Activated CD8-positive, alpha-beta T cell treated with anti-CD3 and anti-CD28 coated beads, Interleukin-2, amount 10 ng/mL, durations not matched to agents 7 days and 5 days (primary cell): ENCODE data around the gene HDAC4. TPM values are rescaled to one million over a fixed set of nuclear protein-coding genes. Genes with fewer than 3 reads are reported as not detected.

ENCODE experiments used
- ATAC-seq: fragments of 150-1000 bp; cut with Tn5 transposase; one replicate; pipeline ENCODE4 v1.10.0; 2021; ENCODE audit warnings: moderate library complexity
- CTCF ChIA-PET: fragments of 350-600 bp; sonication (Branson Sonifier 250); formaldehyde crosslinking; loops from one replicate; lab custom pipeline; 2021; ENCODE audit warnings: antibody characterized with exemption; lab: Charles Lee
- POLR2A ChIA-PET: fragments of 350-600 bp; sonication (Branson Sonifier 250); formaldehyde crosslinking; loops from one replicate; lab custom pipeline; 2021; ENCODE audit warnings: antibody characterized with exemption; lab: Charles Lee
- DNase-seq: peaks from one replicate; pipeline ENCODE4 v3.0.0-alpha.2; 2020
- H3K27ac Mint-ChIP-seq: one replicate; pipeline ENCODE4 v1.8.0; 2021; ENCODE audit warnings: mild to moderate bottlenecking, mixed read lengths
- H3K27me3 Mint-ChIP-seq: one replicate; pipeline ENCODE4 v1.8.0; 2021; ENCODE audit warnings: low read depth, mixed read lengths
- H3K36me3 Mint-ChIP-seq: one replicate; pipeline ENCODE4 v1.8.0; 2021; ENCODE audit warnings: low read depth, mixed read lengths
- H3K4me1 Mint-ChIP-seq: one replicate; pipeline ENCODE4 v1.8.0; 2021; ENCODE audit warnings: low read depth, mixed read lengths
- H3K4me3 Mint-ChIP-seq: one replicate; pipeline ENCODE4 v1.8.0; 2021; ENCODE audit warnings: mild to moderate bottlenecking, mixed read lengths
- H3K9me3 Mint-ChIP-seq: one replicate; pipeline ENCODE4 v1.8.0; 2022; ENCODE audit warnings: mixed read lengths; ENCODE audit not compliant: insufficient read depth
- total RNA-seq, 2 experiments: library from RNA; stranded (reverse); gene quantifications; one replicate each; pipeline ENCODE4 v1.2.3, GENCODE V29; 2021

The HDAC4 gene
- total RNA-seq, 2 experiments from 2014 or later = 50.7 to 58.8 TPM

- ChIA-PET CTCF (interaction anchor here (0.5 kb wide), 1 partner anchor 749 kb away, joined by 3 read pairs; no protein-coding TSS in a partner anchor), POLR2A (no interaction called here)
- Mint-ChIP-seq H3K27me3 (no peaks in the 10 kb centered on the region), H3K4me3 (no peak overlapping the region), H3K27ac (no peak overlapping the region), H3K36me3 (peaks cover 8% of the 10 kb centered on the region), H3K4me1 (no peaks in the 10 kb centered on the region), H3K9me3 (no peaks in the 10 kb centered on the region)
- no peak for DNase-seq
- no peak for ATAC-seq
Measured at GRCh38 chr2:239059854-239060253, 341.0 kb downstream of the HDAC4 start.

GRCh38 chr2:239058766-239059165 is 342.1 kb downstream of the HDAC4 start:
- peaks cover 11% of the 10 kb centered on the region for H3K36me3 Mint-ChIP-seq
- H3K27ac Mint-ChIP-seq = no peak overlapping the region
- ATAC-seq = no peak
- H3K9me3 Mint-ChIP-seq = no peaks in the 10 kb centered on the region
- no peak for DNase-seq
- H3K27me3 Mint-ChIP-seq = no peaks in the 10 kb centered on the region
- no peaks in the 10 kb centered on the region for H3K4me1 Mint-ChIP-seq
- ChIA-PET POLR2A (no interaction called here), CTCF (no interaction called here)
- H3K4me3 Mint-ChIP-seq = no peak overlapping the region

GRCh38 chr2:239057533-239057932 is 343.3 kb downstream of the HDAC4 start:
- H3K27me3 Mint-ChIP-seq = no peaks in the 10 kb centered on the region
- ATAC-seq (no peak), DNase-seq (no peak)
- H3K4me3 Mint-ChIP-seq = no peak overlapping the region
- H3K4me1 Mint-ChIP-seq = no peaks in the 10 kb centered on the region
- ChIA-PET CTCF (no interaction called here), POLR2A (no interaction called here)
- H3K9me3 Mint-ChIP-seq = no peaks in the 10 kb centered on the region
- H3K27ac Mint-ChIP-seq = no peak overlapping the region
- peaks cover 21% of the 10 kb centered on the region for H3K36me3 Mint-ChIP-seq

- ChIA-PET POLR2A (no interaction called here), CTCF (no interaction called here)
- H3K27ac Mint-ChIP-seq = no peak overlapping the region
- H3K9me3 Mint-ChIP-seq = no peaks in the 10 kb centered on the region
- no peak overlapping the region for H3K4me3 Mint-ChIP-seq
- DNase-seq (no peak), ATAC-seq (no peak)
- no peaks in the 10 kb centered on the region for H3K4me1 Mint-ChIP-seq
- H3K27me3 Mint-ChIP-seq = no peaks in the 10 kb centered on the region
- H3K36me3 Mint-ChIP-seq = peaks cover 21% of the 10 kb centered on the region
Measured at GRCh38 chr2:239056611-239057010, 344.2 kb downstream of the HDAC4 start.

GRCh38 chr2:239055756-239056493 is 344.9 kb downstream of the HDAC4 start:
- H3K4me1 Mint-ChIP-seq = no peaks in the 10 kb centered on the region
- ATAC-seq = no peak
- H3K36me3 Mint-ChIP-seq = peaks cover 16% of the 10 kb centered on the region
- H3K27me3 Mint-ChIP-seq = no peaks in the 10 kb centered on the region
- H3K4me3 Mint-ChIP-seq = no peak overlapping the region
- no peak for DNase-seq
- no peaks in the 10 kb centered on the region for H3K9me3 Mint-ChIP-seq
- ChIA-PET POLR2A (no interaction called here), CTCF (no interaction called here)
- no peak overlapping the region for H3K27ac Mint-ChIP-seq

- Mint-ChIP-seq H3K4me1 (no peaks in the 10 kb centered on the region), H3K36me3 (peaks cover 16% of the 10 kb centered on the region), H3K4me3 (no peak overlapping the region), H3K27ac (peak overlapping the region; percentile 50), H3K9me3 (no peaks in the 10 kb centered on the region), H3K27me3 (no peaks in the 10 kb centered on the region)
- no peak for DNase-seq
- ChIA-PET POLR2A (no interaction called here), CTCF (no interaction called here)
- no peak for ATAC-seq
Measured at GRCh38 chr2:239054921-239055320, 345.9 kb downstream of the HDAC4 start.

GRCh38 chr2:239053801-239054503 is 346.9 kb downstream of the HDAC4 start:
- Mint-ChIP-seq H3K27me3 (no peaks in the 10 kb centered on the region), H3K4me3 (no peak overlapping the region), H3K27ac (no peak overlapping the region), H3K4me1 (no peaks in the 10 kb centered on the region), H3K36me3 (peaks cover 16% of the 10 kb centered on the region), H3K9me3 (no peaks in the 10 kb centered on the region)
- POLR2A ChIA-PET = no interaction called here
- DNase-seq (no peak), ATAC-seq (no peak)
- CTCF ChIA-PET = no interaction called here

GRCh38 chr2:239052798-239053665 is 347.8 kb downstream of the HDAC4 start:
- ChIA-PET POLR2A (no interaction called here), CTCF (no interaction called here)
- ATAC-seq (no peak), DNase-seq (no peak)
- no peak overlapping the region for H3K4me3 Mint-ChIP-seq
- peaks cover 16% of the 10 kb centered on the region for H3K36me3 Mint-ChIP-seq
- H3K27me3 Mint-ChIP-seq = no peaks in the 10 kb centered on the region
- no peaks in the 10 kb centered on the region for H3K9me3 Mint-ChIP-seq
- H3K27ac Mint-ChIP-seq = peak overlapping the region; percentile 39
- no peaks in the 10 kb centered on the region for H3K4me1 Mint-ChIP-seq

- Mint-ChIP-seq H3K27ac (no peak overlapping the region), H3K4me1 (no peaks in the 10 kb centered on the region), H3K4me3 (no peak overlapping the region), H3K27me3 (no peaks in the 10 kb centered on the region), H3K36me3 (peaks cover 16% of the 10 kb centered on the region), H3K9me3 (no peaks in the 10 kb centered on the region)
- DNase-seq = no peak
- POLR2A ChIA-PET = no interaction called here
- ATAC-seq = no peak
- CTCF ChIA-PET = no interaction called here
Measured at GRCh38 chr2:239051891-239052445, 348.9 kb downstream of the HDAC4 start.

GRCh38 chr2:239050252-239050649 is 350.6 kb downstream of the HDAC4 start:
- POLR2A ChIA-PET = no interaction called here
- H3K27ac Mint-ChIP-seq = no peak overlapping the region
- CTCF ChIA-PET = no interaction called here

GRCh38 chr2:239049421-239050251 is 351.2 kb downstream of the HDAC4 start:
- no peaks in the 10 kb centered on the region for H3K9me3 Mint-ChIP-seq
- peaks cover 1% of the 10 kb centered on the region for H3K4me1 Mint-ChIP-seq
- CTCF ChIA-PET = no interaction called here
- POLR2A ChIA-PET = no interaction called here
- no peaks in the 10 kb centered on the region for H3K27me3 Mint-ChIP-seq
- no peak overlapping the region for H3K27ac Mint-ChIP-seq
- DNase-seq (no peak), ATAC-seq (no peak)
- H3K4me3 Mint-ChIP-seq = no peak overlapping the region
- peaks cover 11% of the 10 kb centered on the region for H3K36me3 Mint-ChIP-seq

More at GRCh38 chr2:239050252-239050649, 350.6 kb downstream of the HDAC4 start:
- H3K9me3 Mint-ChIP-seq = no peaks in the 10 kb centered on the region
- no peaks in the 10 kb centered on the region for H3K27me3 Mint-ChIP-seq
- peaks cover 16% of the 10 kb centered on the region for H3K36me3 Mint-ChIP-seq
- no peaks in the 10 kb centered on the region for H3K4me1 Mint-ChIP-seq
- ATAC-seq (no peak), DNase-seq (no peak)
- no peak overlapping the region for H3K4me3 Mint-ChIP-seq
